Posterior cingulate gyrus (tissue), 11 donors: ENCODE data around the gene SPATA45.
A peak's percentile ranks its signal among the peaks of the same experiment; 100 is the strongest.
"Not testable (repeated sequence)": the region's sequence is repeated elsewhere in the genome, so short reads cannot be mapped to it uniquely, and the experiment has no call there.

Experiments
- DNase-seq, 10 donors: peaks; one replicate each; pipeline versions ENCODE4 v3.0.0 to v3.0.0-alpha.2; 2020 to 2021; ENCODE audit warnings: mixed read lengths in 3 of 10
- intact Hi-C: fragments of 100-400 bp; cut with DNase I; formaldehyde crosslinking; loops from one replicate; pipeline ENCODE4 v1.15.1; 2023

Gene SPATA45

GRCh38 chr1:212833211-212834207 is 13.9 kb downstream of the SPATA45 start:
- DNase-seq, intact Hi-C loops: not testable (repeated sequence)

- DNase-seq = no peak
- intact Hi-C loops = no loop called here
These were observed 19.1 kb downstream of the SPATA45 start for GRCh38 chr1:212828395-212828794.

GRCh38 chr1:212827831-212828278 is 19.6 kb downstream of the SPATA45 start:
- intact Hi-C loops = no loop called here
- DNase-seq = no peak

GRCh38 chr1:212827171-212827776 is 20.2 kb downstream of the SPATA45 start:
- intact Hi-C loops = no loop called here
- no peak for DNase-seq

GRCh38 chr1:212825798-212826452 is 21.5 kb downstream of the SPATA45 start:
- intact Hi-C loops = no loop called here
- no peak for DNase-seq

GRCh38 chr1:212824201-212824600 is 23.2 kb downstream of the SPATA45 start:
- intact Hi-C loops = no loop called here
- no peak for DNase-seq

GRCh38 chr1:212822956-212823355 is 24.5 kb downstream of the SPATA45 start:
- intact Hi-C loops = no loop called here
- DNase-seq = no peak

GRCh38 chr1:212820969-212821368 is 26.5 kb downstream of the SPATA45 start:
- intact Hi-C loops = no loop called here
- no peak for DNase-seq

- intact Hi-C loops = loop anchor here (10.0 kb wide), 1 partner anchor 45 kb away; no protein-coding TSS in a partner anchor
- no peak for DNase-seq
These were observed 27.7 kb downstream of the SPATA45 start for GRCh38 chr1:212819726-212820125.

- DNase-seq = no peak
- intact Hi-C loops = loop anchor here (10.0 kb wide), 1 partner anchor 48 kb away; no protein-coding TSS in a partner anchor
These were observed 30.7 kb downstream of the SPATA45 start for GRCh38 chr1:212816567-212817278.

- DNase-seq = no peak
- intact Hi-C loops = loop anchor here (1.0 to 10.0 kb wide), 2 partner anchors 50 to 181 kb away; no protein-coding TSS in a partner anchor
These were observed 32.7 kb downstream of the SPATA45 start for GRCh38 chr1:212814537-212815334.

GRCh38 chr1:212805767-212806166 is 41.7 kb downstream of the SPATA45 start:
- DNase-seq = no peak
- intact Hi-C loops = no loop called here

- no peak for DNase-seq
- intact Hi-C loops = no loop called here
These were observed 49.8 kb downstream of the SPATA45 start for GRCh38 chr1:212797681-212798080.

GRCh38 chr1:212794561-212795014 is 52.9 kb downstream of the SPATA45 start:
- DNase-seq = no peak
- intact Hi-C loops = loop anchor here (5.0 kb wide), 1 partner anchor 63 kb away; the partner anchor contains the start of gene FLVCR1

GRCh38 chr1:212792396-212792908 is 55.0 kb downstream of the SPATA45 start:
- no peak for DNase-seq
- intact Hi-C loops = loop anchor here (5.0 kb wide), 1 partner anchor 65 kb away; the partner anchor contains the start of gene FLVCR1

- DNase-seq = peak; percentile 83 to 98 (median 90)
- intact Hi-C loops = loop anchor here (5.0 kb wide), 1 partner anchor 65 kb away; the partner anchor contains the start of gene FLVCR1
These were observed 55.6 kb downstream of the SPATA45 start, which contains the start of the genes NSL1 and TATDN3 for GRCh38 chr1:212791676-212792395. TSS of gene NSL1 (minus strand) at chr1:212791777. CDS start at chr1:212791763, 14 bp downstream. TSS of gene TATDN3 (plus strand) at chr1:212791894. CDS start at chr1:212791922, 28 bp downstream.

GRCh38 chr1:212791261-212791675 is 56.2 kb downstream of the SPATA45 start:
- intact Hi-C loops = loop anchor here (5.0 kb wide), 1 partner anchor 66 kb away; the partner anchor contains the start of gene FLVCR1
- no peak for DNase-seq

- intact Hi-C loops = no loop called here
- no peak for DNase-seq
These were observed 61.6 kb downstream of the SPATA45 start for GRCh38 chr1:212785871-212786270.
